NT2/D1 (cell line): ENCODE results near the gene RAB37.

Experiments used
- SUZ12 ChIP-seq: IDR thresholded peaks from 2 replicates; pipeline ENCODE4 v1.6.1; 2011; ENCODE audit not compliant: insufficient read length, insufficient read depth; ENCODE audit errors: extremely low read depth
- YY1 ChIP-seq: IDR thresholded peaks from 2 replicates; pipeline ENCODE4 v1.6.1; 2011; ENCODE audit not compliant: insufficient read length, insufficient read depth
- ZNF274 ChIP-seq: IDR thresholded peaks from 2 replicates; pipeline ENCODE4 v1.6.1; 2011; ENCODE audit warnings: mild to moderate bottlenecking, low read depth, low read length

DNA sequence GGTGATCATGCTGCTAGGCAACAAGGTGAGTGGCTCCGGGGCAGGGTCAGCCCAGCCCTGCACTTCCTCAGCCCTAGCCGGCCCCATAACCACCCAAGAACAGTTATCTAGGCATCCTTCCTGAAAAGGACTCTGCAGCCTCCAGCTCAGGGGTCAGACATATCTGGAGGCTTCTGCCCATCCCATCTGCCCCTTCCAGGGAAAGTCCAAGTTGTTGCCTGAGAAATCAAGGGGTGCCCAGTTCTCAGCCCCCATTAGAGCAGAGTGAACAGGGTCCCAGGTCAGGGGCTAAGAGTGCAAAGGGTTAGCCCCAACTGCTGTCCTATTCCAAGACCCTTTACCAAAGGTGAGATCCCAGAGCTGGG is 7.3 kb downstream of the RAB37 start:
- TF ChIP-seq YY1 (no peak), ZNF274 (no peak), SUZ12 (no peak)
